Body of pancreas (tissue), 4 donors: ENCODE data around the gene ENOX2. TPM values are rescaled to one million over a fixed set of nuclear protein-coding genes. Genes with fewer than 3 reads are reported as not detected.
"Not testable (repeated sequence)": the region's sequence is repeated elsewhere in the genome, so short reads cannot be mapped to it uniquely, and the experiment has no call there.

Experiments
- ATAC-seq: fragments of 150-250 bp; one replicate; pipeline ENCODE4 v1.9.1; 2016
- DNase-seq, 4 donors: peaks; one replicate each; pipeline ENCODE4 v3.0.0-alpha.2; 2019
- H3K27ac ChIP-seq, 4 donors: fragments of 200-600 bp; sonication (generic); 1 replicate in 3 of 4; 2 replicates in 1 of 4; pipeline versions ENCODE4 v1.5.1 to v1.6.1; 2016 to 2019; ENCODE audit warnings: mild to moderate bottlenecking in 1 of 4, mixed read lengths in 1 of 4, moderate library complexity in 1 of 4
- H3K27me3 ChIP-seq, 2 donors: fragments of 200-600 bp; sonication (generic); one replicate each; pipeline ENCODE4 v1.6.0; 2016; ENCODE audit warnings: mild to moderate bottlenecking in 1 of 2
- H3K36me3 ChIP-seq, 2 donors: fragments of 200-600 bp; sonication (generic); replicated peaks in 1 of 2; 2 replicates each; pipeline ENCODE4 v1.5.1; 2016; ENCODE audit warnings: low read depth in 2 of 2; ENCODE audit not compliant: insufficient read depth in 1 of 2
- H3K4me1 ChIP-seq: fragments of 200-600 bp; sonication (generic); one replicate; pipeline ENCODE4 v1.6.0; 2016
- H3K4me3 ChIP-seq, 2 donors: fragments of 200-600 bp; sonication (generic); 1 replicate in 1 of 2; 2 replicates in 1 of 2; pipeline ENCODE4 v1.5.1; 2016 to 2019
- H3K9me3 ChIP-seq, 3 donors: fragments of 200-600 bp; sonication (generic); 1 replicate in 2 of 3; 2 replicates in 1 of 3; pipeline ENCODE4 v1.5.1; 2016
- POLR2A ChIP-seq, 3 donors: fragments of 450-650 bp; IDR thresholded peaks; one replicate each; pipeline ENCODE4 v1.6.1; 2016; ENCODE audit warnings: antibody characterized with exemption in 3 of 3, mild to moderate bottlenecking in 2 of 3
- WGBS, 2 donors: methylation state at CpG; one replicate each; pipeline ENCODE4 v1.1.5; 2017; 5-methylcytosine and 5-hydroxymethylcytosine counted together
- intact Hi-C: fragments of 100-400 bp; cut with DNase I; formaldehyde crosslinking; loops from one replicate; pipeline ENCODE4 v1.15.1; 2023
- total RNA-seq, 2 donors: library from RNA; depleted of rRNA; stranded (reverse); fragments of >200 nt; gene quantifications; one replicate each; pipeline ENCODE4 v1.1.0, GENCODE V29; 2016
- TF ChIP-seq, protein P1 (sequence below), 7 experiments: fragments of 450-650 bp in 4 of 7; fragments of 200-600 bp in 3 of 7; sonication (generic) in 3 of 7; IDR thresholded peaks; one replicate each; pipeline ENCODE4 v1.5.1; 2016 to 2019; ENCODE audit warnings: antibody characterized with exemption in 7 of 7

ENOX2 gene
- total RNA-seq, 2 donors from 2014 or later: 7.9 to 9.1 TPM

- H3K36me3 ChIP-seq: no peaks in the 10 kb centered on the region
- intact Hi-C loops: no loop called here
- WGBS, 2 donors: 91 to 95% methylated on average over 1 of the region's 1 CpG
- H3K27me3 ChIP-seq: no peaks in the 10 kb centered on the region
- TF ChIP-seq, protein P1, sequence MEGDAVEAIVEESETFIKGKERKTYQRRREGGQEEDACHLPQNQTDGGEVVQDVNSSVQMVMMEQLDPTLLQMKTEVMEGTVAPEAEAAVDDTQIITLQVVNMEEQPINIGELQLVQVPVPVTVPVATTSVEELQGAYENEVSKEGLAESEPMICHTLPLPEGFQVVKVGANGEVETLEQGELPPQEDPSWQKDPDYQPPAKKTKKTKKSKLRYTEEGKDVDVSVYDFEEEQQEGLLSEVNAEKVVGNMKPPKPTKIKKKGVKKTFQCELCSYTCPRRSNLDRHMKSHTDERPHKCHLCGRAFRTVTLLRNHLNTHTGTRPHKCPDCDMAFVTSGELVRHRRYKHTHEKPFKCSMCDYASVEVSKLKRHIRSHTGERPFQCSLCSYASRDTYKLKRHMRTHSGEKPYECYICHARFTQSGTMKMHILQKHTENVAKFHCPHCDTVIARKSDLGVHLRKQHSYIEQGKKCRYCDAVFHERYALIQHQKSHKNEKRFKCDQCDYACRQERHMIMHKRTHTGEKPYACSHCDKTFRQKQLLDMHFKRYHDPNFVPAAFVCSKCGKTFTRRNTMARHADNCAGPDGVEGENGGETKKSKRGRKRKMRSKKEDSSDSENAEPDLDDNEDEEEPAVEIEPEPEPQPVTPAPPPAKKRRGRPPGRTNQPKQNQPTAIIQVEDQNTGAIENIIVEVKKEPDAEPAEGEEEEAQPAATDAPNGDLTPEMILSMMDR (IDR thresholded peaks at IDR 0.05): no peak
- TF ChIP-seq POLR2A (IDR thresholded peaks at IDR 0.05): no peak
- H3K4me3 ChIP-seq: no peak overlapping the region
- no peak for DNase-seq
- H3K27ac ChIP-seq: no peak overlapping the region
- H3K9me3 ChIP-seq: no peaks in the 10 kb centered on the region
- H3K4me1 ChIP-seq: no peaks in the 10 kb centered on the region
- ATAC-seq: no peak
Measured at GRCh38 chrX:130803537-130803936, 99.5 kb downstream of the ENOX2 start.

- WGBS, 2 donors: 80 to 95% methylated on average over 2 of the region's 2 CpGs
- H3K36me3 ChIP-seq: no peaks in the 10 kb centered on the region
Measured at GRCh38 chrX:130801901-130802300, 101.1 kb downstream of the ENOX2 start.

GRCh38 chrX:130799393-130799792 lies 103.6 kb downstream of the ENOX2 start:
- no peaks in the 10 kb centered on the region for H3K4me1 ChIP-seq
- intact Hi-C loops: no loop called here
- no peaks in the 10 kb centered on the region for H3K36me3 ChIP-seq
- DNase-seq (no peak), ATAC-seq (no peak)
- WGBS, 2 donors: 83 to 100% methylated on average over 1 of the region's 1 CpG
- H3K27ac ChIP-seq: no peak overlapping the region
- H3K27me3 ChIP-seq: no peaks in the 10 kb centered on the region
- TF ChIP-seq, protein P1 (IDR thresholded peaks at IDR 0.05): no peak
- no peak for TF ChIP-seq POLR2A (IDR thresholded peaks at IDR 0.05)
- no peaks in the 10 kb centered on the region for H3K9me3 ChIP-seq
- no peak overlapping the region for H3K4me3 ChIP-seq

More at GRCh38 chrX:130801901-130802300, 101.1 kb downstream of the ENOX2 start:
- DNase-seq (no peak), ATAC-seq (no peak)
- Histone ChIP-seq H3K4me1 (no peaks in the 10 kb centered on the region), H3K27me3 (no peaks in the 10 kb centered on the region), H3K4me3 (no peak overlapping the region), H3K27ac (no peak overlapping the region), H3K9me3 (no peaks in the 10 kb centered on the region)
- TF ChIP-seq POLR2A (IDR thresholded peaks at IDR 0.05): no peak
- TF ChIP-seq, protein P1 (IDR thresholded peaks at IDR 0.05): no peak
- intact Hi-C loops: no loop called here

- peak in 1 of 4 donors; percentile 1 for DNase-seq
- Histone ChIP-seq H3K36me3 (no peaks in the 10 kb centered on the region), H3K27ac (no peak overlapping the region), H3K4me1 (no peaks in the 10 kb centered on the region), H3K4me3 (no peak overlapping the region), H3K9me3 (no peaks in the 10 kb centered on the region), H3K27me3 (no peaks in the 10 kb centered on the region)
- TF ChIP-seq, protein P1 (IDR thresholded peaks at IDR 0.05): no peak
- no peak for TF ChIP-seq POLR2A (IDR thresholded peaks at IDR 0.05)
- intact Hi-C loops: no loop called here
- no peak for ATAC-seq
Measured at GRCh38 chrX:130793975-130794374, 109.0 kb downstream of the ENOX2 start.

DNA sequence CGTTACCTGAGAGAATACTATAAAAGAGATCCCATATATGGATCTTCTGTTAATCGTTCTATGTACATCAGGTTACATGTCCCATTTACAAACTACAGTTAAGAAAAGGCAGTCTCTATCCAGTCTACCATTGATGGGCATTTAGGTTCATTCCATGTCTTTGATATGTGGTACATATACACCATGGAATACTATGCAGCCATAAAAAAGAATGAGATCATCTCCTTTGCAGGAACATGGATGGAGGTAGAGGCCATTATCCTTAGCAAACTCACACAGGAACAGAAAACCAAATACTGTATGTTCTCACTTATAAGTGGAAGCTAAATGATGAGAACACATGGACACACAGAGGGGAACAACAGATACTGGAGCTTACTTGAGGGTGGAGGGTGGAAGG lies 111.1 kb downstream of the ENOX2 start:
- H3K36me3 ChIP-seq, intact Hi-C loops, H3K9me3 ChIP-seq, ATAC-seq, H3K4me1 ChIP-seq, DNase-seq, H3K27ac ChIP-seq, H3K27me3 ChIP-seq, H3K4me3 ChIP-seq: not testable (repeated sequence)
- WGBS, 2 donors: 93 to 94% methylated on average over 2 of the region's 2 CpGs
